RWPE1 (cell line): ENCODE data around the gene IRF4.

Experiments used
- CTCF ChIA-PET: fragments of 350-600 bp; sonication (Branson Sonifier 250); formaldehyde crosslinking; extraction: SDS; loops from one replicate; lab custom pipeline; 2021; lab: Yijun Ruan, JAX
- POLR2A ChIA-PET: fragments of 400-600 bp; formaldehyde crosslinking; extraction: SDS; loops from one replicate; lab custom pipeline; 2020; ENCODE audit warnings: antibody characterized with exemption; ENCODE audit not compliant: low non-redundant PET; lab: Yijun Ruan, JAX
- DNase-seq: peaks from one replicate; pipeline ENCODE4 v3.0.0; 2012; ENCODE audit warnings: low spot score
- H3K27ac ChIP-seq: fragments of 450-650 bp; 2 replicates; pipeline ENCODE4 v1.5.1; 2017
- TF ChIP-seq, protein P1 (sequence below): fragments of 450-650 bp; conservative IDR thresholded peaks from 2 replicates; pipeline ENCODE4 v1.5.1; 2017; ENCODE audit warnings: low read depth, mild to moderate bottlenecking

The IRF4 gene

DNA sequence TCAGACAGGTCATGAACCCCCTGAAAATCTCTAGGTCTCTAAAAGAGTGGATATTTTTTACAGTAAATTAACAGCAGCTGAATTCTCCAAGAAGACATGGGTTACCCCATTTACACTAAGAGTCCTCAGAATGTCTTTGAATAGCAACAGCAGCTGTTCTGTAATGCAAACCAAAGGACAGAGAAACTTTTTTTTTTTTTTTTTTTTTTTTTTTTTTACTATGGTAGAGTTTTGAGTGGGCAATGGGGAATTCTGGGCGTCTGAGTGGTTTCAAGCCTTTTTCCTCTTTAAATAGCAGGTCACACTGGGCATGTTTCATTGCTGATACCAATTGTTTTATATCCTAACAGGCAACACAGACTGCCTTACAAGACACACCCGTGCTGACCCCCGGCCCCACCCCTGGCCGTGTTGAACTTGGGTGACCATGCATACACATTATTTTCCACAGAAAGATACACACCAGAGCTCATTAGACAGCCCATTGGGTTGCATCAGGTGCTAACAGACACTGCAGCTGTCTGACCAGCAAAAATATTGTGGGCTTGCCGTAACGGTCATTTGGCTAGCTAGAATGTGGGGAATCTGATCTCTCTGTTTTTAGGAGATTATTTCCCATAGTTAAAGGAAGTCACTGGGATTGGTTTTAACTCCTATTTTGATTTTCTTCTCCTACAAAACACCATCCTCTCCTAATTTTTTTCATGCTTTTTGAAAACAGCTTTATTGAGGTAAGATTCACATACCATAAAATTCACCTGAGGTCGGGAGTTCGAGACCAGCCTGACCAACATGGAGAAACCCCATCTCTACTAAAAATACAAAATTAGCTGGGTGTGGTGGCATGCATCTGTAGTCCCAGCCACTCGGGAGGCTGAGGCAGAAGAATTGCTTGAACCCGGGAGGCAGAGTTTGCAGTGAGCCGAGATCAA, 26.7 kb upstream of the IRF4 start:
- no peak overlapping the region for H3K27ac ChIP-seq
- DNase-seq = no peak
- ChIA-PET CTCF (interaction anchor here (0.6 to 0.9 kb wide), 2 partner anchors 60 to 176 kb away, joined by 3 read pairs; no protein-coding TSS in a partner anchor), POLR2A (no interaction called here)
- TF ChIP-seq, protein P1, sequence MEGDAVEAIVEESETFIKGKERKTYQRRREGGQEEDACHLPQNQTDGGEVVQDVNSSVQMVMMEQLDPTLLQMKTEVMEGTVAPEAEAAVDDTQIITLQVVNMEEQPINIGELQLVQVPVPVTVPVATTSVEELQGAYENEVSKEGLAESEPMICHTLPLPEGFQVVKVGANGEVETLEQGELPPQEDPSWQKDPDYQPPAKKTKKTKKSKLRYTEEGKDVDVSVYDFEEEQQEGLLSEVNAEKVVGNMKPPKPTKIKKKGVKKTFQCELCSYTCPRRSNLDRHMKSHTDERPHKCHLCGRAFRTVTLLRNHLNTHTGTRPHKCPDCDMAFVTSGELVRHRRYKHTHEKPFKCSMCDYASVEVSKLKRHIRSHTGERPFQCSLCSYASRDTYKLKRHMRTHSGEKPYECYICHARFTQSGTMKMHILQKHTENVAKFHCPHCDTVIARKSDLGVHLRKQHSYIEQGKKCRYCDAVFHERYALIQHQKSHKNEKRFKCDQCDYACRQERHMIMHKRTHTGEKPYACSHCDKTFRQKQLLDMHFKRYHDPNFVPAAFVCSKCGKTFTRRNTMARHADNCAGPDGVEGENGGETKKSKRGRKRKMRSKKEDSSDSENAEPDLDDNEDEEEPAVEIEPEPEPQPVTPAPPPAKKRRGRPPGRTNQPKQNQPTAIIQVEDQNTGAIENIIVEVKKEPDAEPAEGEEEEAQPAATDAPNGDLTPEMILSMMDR = no peak

DNA sequence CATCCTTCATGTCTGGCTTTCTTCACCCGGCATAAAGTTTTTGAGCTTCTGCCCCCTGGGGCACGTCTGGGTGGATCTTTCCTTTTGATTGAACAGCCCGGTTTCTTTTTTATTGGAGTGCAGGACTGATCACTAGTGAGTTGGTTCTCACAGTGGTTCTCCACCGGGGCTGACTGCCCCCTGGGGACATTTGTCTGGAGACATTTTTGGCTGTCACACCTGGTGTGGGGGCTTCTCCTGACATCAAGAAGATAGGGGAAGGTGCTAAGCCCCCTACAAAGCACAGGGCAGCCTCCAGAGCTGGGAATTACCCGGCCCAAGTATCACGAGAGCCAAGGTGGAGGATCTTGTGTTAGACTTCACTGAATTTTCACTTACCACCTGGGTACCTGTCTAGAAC, 25.7 kb upstream of the IRF4 start:
- ChIA-PET CTCF (interaction anchor here (0.7 kb wide), 1 partner anchor 200 kb away, joined by 3 read pairs; no protein-coding TSS in a partner anchor), POLR2A (no interaction called here)
- no peak overlapping the region for H3K27ac ChIP-seq
- TF ChIP-seq, protein P1 = no peak
- no peak for DNase-seq

DNA sequence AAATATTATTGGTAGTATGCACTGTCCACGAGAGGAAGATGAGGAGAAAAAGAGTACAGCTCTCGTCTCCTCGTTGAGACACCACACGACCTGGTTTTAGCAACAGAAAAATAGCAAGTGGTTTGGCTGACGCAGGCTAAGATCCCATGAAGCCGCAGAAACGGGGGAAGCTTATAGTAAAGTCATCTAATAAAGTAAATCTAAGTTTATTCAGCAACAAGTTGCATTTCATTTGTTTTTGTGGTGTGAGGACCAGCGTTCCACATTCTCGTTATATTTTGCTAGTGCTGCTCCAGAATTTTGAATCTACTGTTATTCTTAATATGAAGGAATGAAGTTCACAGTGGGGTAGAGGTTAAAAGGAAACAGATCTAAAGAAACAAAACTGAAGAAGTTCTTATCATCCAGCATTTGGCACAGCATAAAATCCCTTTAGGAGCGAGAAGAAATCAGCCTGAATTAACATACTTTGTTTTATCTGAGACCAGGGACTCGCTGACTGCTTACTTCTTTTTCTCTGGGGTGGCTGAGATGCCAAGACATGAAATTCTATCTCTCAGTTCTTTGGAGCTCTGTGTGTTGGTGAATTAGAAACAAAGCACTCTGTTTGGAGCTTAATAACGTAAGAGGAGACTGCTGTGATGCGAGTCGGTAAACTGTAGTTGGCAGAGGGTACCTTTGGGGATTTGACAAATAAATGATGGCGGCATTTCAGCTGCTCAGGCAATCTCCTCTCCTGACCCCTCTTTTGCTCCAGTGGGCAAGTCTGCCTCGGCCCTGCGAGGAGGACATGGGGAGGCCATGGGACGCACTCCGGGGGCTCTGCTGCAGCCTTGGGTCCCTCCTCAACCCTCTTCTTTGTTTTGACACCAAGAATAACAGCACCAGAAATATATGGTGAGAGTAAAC, 24.9 kb upstream of the IRF4 start:
- no peak overlapping the region for H3K27ac ChIP-seq
- TF ChIP-seq, protein P1 = no peak
- POLR2A ChIA-PET = no interaction called here
- CTCF ChIA-PET = interaction anchor here (0.7 kb wide), 1 partner anchor 201 kb away, joined by 3 read pairs; no protein-coding TSS in a partner anchor
- DNase-seq = no peak

DNA sequence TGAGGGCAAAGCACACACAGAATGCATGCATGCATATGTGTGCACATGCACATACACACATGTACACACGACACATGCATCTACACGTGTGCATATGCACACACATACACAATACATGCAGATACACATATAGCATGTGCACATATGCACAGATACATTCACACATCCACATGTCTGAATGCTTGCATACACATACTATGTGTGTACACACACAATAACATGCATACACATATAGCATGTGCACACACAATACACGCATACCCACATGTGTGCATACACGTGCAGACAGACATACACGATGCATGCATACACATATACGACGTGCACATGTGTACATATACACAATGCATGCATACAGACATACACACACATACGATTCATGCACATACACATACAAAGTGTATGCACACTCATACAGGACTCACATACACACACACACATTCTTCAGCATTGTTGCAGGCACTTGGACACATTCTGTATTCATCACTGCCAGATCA, 24.2 kb upstream of the IRF4 start:
- no peak for DNase-seq
- ChIA-PET CTCF (no interaction called here), POLR2A (no interaction called here)
- H3K27ac ChIP-seq = no peak overlapping the region
- TF ChIP-seq, protein P1 = no peak

DNA sequence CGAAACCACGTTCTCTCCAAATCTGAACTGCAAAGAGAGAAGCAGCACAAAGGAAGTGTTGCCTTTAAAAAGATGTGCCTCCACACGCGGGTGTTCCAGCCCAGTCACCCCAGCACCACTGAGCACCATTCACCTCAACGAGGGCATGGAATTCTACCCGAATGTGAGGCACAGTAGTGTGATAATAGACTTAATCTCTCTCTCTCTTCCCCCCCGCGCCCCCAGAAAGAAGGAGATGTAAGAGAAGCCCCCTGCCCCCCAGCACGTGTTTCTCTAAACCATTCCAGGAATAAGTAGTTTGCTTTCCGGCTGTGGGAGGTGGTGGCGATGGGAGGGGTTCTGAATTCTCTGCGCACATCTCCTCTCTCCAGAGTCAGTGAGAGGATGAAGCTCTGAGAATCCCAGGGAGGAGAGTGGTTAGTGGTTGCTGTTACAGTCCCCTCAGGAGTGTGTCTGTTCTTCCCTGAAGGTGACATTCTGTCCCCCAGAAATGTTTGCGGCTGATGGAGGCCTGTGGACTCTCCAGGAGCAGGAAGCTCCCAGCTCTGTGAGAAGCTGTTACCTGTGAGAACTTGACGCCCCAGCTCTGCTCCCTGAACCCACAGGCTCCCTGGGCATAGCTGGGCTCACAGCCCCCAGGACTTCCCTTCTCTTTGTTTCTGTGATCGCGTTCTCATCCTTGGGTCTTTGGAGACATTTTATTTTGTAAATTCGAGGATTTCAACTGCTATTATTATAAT, 23.5 kb upstream of the IRF4 start:
- DNase-seq = no peak
- TF ChIP-seq, protein P1 = no peak

More for the DNA sequence above, 23.5 kb upstream of the IRF4 start:
- POLR2A ChIA-PET = no interaction called here
- H3K27ac ChIP-seq = no peak overlapping the region
- CTCF ChIA-PET = no interaction called here
